Measurements from ENCODE around the gene CYGB. TPM values are rescaled to one million over a fixed set of nuclear protein-coding genes. Genes with fewer than 3 reads are reported as not detected.

CYGB gene
- total RNA-seq, 1 experiment from 2014 or later, result not detected

- Histone ChIP-seq H3K27ac (ENCODE audit: low read length) (no peak overlapping the region), H3K36me3 (ENCODE audit: insufficient read depth, low read length) (no peaks in the 10 kb centered on the region), H3K79me2 (ENCODE audit: low read length) (no peaks in the 10 kb centered on the region; the same call in 1 of the 2 replicates), H2AFZ (ENCODE audit: low read length) (no peak overlapping the region), H3K9me3 (ENCODE audit: low read length) (no peaks in the 10 kb centered on the region), H3K9ac (ENCODE audit: low read length) (no peak overlapping the region), H3K27me3 (ENCODE audit: low read length) (no peaks in the 10 kb centered on the region), H3K4me1 (ENCODE audit: low read length) (peaks cover 4% of the 10 kb centered on the region), H3K9me2 (replicated peaks; ENCODE audit: insufficient read depth, low read length) (no peaks in the 10 kb centered on the region), H4K20me1 (ENCODE audit: insufficient read depth, low read depth, low read length) (no peaks in the 10 kb centered on the region), H3K4me2 (ENCODE audit: low read depth, low read length, poor library complexity, severe bottlenecking) (no peak overlapping the region), H3K4me3 (ENCODE audit: low read length) (no peak overlapping the region)
- no peak for DNase-seq
These were observed 14.2 kb upstream of the CYGB start for GRCh38 chr17:76551685-76552084.

GRCh38 chr17:76550712-76551615 is 13.5 kb upstream of the CYGB start:
- DNase-seq, result no peak
- Histone ChIP-seq H3K9ac (ENCODE audit: low read length) (no peak overlapping the region), H3K79me2 (ENCODE audit: low read length) (no peaks in the 10 kb centered on the region), H3K27me3 (ENCODE audit: low read length) (no peaks in the 10 kb centered on the region), H3K4me3 (ENCODE audit: low read length) (no peak overlapping the region), H2AFZ (ENCODE audit: low read length) (no peak overlapping the region), H4K20me1 (ENCODE audit: insufficient read depth, low read depth, low read length) (no peaks in the 10 kb centered on the region), H3K4me2 (ENCODE audit: low read depth, low read length, poor library complexity, severe bottlenecking) (no peak overlapping the region), H3K27ac (ENCODE audit: low read length) (no peak overlapping the region), H3K9me2 (replicated peaks; ENCODE audit: insufficient read depth, low read length) (no peaks in the 10 kb centered on the region), H3K4me1 (ENCODE audit: low read length) (no peaks in the 10 kb centered on the region), H3K36me3 (ENCODE audit: insufficient read depth, low read length) (no peaks in the 10 kb centered on the region), H3K9me3 (ENCODE audit: low read length) (no peaks in the 10 kb centered on the region)

- H3K4me1 ChIP-seq (ENCODE audit: low read length), result no peaks in the 10 kb centered on the region
These were observed 12.0 kb upstream of the CYGB start for GRCh38 chr17:76549539-76549938.

GRCh38 chr17:76549215-76549518 is 11.7 kb upstream of the CYGB start:
- Histone ChIP-seq H3K9me3 (ENCODE audit: low read length) (no peaks in the 10 kb centered on the region), H2AFZ (ENCODE audit: low read length) (no peak overlapping the region), H3K4me2 (ENCODE audit: low read depth, low read length, poor library complexity, severe bottlenecking) (no peak overlapping the region), H3K79me2 (ENCODE audit: low read length) (no peaks in the 10 kb centered on the region), H3K27me3 (ENCODE audit: low read length) (no peaks in the 10 kb centered on the region), H3K27ac (ENCODE audit: low read length) (no peak overlapping the region), H3K4me3 (ENCODE audit: low read length) (no peak overlapping the region), H3K9me2 (replicated peaks; ENCODE audit: insufficient read depth, low read length) (no peaks in the 10 kb centered on the region), H3K36me3 (ENCODE audit: insufficient read depth, low read length) (no peaks in the 10 kb centered on the region), H3K9ac (ENCODE audit: low read length) (no peak overlapping the region), H3K4me1 (ENCODE audit: low read length) (no peaks in the 10 kb centered on the region), H4K20me1 (ENCODE audit: insufficient read depth, low read depth, low read length) (no peaks in the 10 kb centered on the region)
- no peak for DNase-seq

More at GRCh38 chr17:76549539-76549938, 12.0 kb upstream of the CYGB start:
- H3K27ac ChIP-seq (ENCODE audit: low read length), result no peak overlapping the region
- H3K4me2 ChIP-seq (ENCODE audit: low read depth, low read length, poor library complexity, severe bottlenecking), result no peak overlapping the region
- no peak overlapping the region for H3K4me3 ChIP-seq (ENCODE audit: low read length)
- H4K20me1 ChIP-seq (ENCODE audit: insufficient read depth, low read depth, low read length), result no peaks in the 10 kb centered on the region
- H3K36me3 ChIP-seq (ENCODE audit: insufficient read depth, low read length), result no peaks in the 10 kb centered on the region
- no peak for DNase-seq
- no peaks in the 10 kb centered on the region for H3K9me3 ChIP-seq (ENCODE audit: low read length)
- H3K9ac ChIP-seq (ENCODE audit: low read length), result no peak overlapping the region
- H3K79me2 ChIP-seq (ENCODE audit: low read length), result no peaks in the 10 kb centered on the region
- no peak overlapping the region for H2AFZ ChIP-seq (ENCODE audit: low read length)
- H3K27me3 ChIP-seq (ENCODE audit: low read length), result no peaks in the 10 kb centered on the region
- no peaks in the 10 kb centered on the region for H3K9me2 ChIP-seq (replicated peaks; ENCODE audit: insufficient read depth, low read length)

GRCh38 chr17:76548378-76549214 is 11.1 kb upstream of the CYGB start:
- Histone ChIP-seq H4K20me1 (ENCODE audit: insufficient read depth, low read depth, low read length) (no peaks in the 10 kb centered on the region), H3K9ac (ENCODE audit: low read length) (no peak overlapping the region), H3K9me2 (replicated peaks; ENCODE audit: insufficient read depth, low read length) (no peaks in the 10 kb centered on the region), H3K27ac (ENCODE audit: low read length) (no peak overlapping the region), H3K79me2 (ENCODE audit: low read length) (no peaks in the 10 kb centered on the region), H3K4me1 (ENCODE audit: low read length) (no peaks in the 10 kb centered on the region), H2AFZ (ENCODE audit: low read length) (no peak overlapping the region), H3K4me2 (ENCODE audit: low read depth, low read length, poor library complexity, severe bottlenecking) (no peak overlapping the region), H3K9me3 (ENCODE audit: low read length) (no peaks in the 10 kb centered on the region), H3K27me3 (ENCODE audit: low read length) (no peaks in the 10 kb centered on the region), H3K4me3 (ENCODE audit: low read length) (no peak overlapping the region), H3K36me3 (ENCODE audit: insufficient read depth, low read length) (no peaks in the 10 kb centered on the region)
- no peak for DNase-seq

- DNase-seq, result no peak
- Histone ChIP-seq H3K4me2 (ENCODE audit: low read depth, low read length, poor library complexity, severe bottlenecking) (no peak overlapping the region), H3K27me3 (ENCODE audit: low read length) (no peaks in the 10 kb centered on the region), H3K36me3 (ENCODE audit: insufficient read depth, low read length) (no peaks in the 10 kb centered on the region), H3K9me2 (replicated peaks; ENCODE audit: insufficient read depth, low read length) (no peaks in the 10 kb centered on the region), H3K9me3 (ENCODE audit: low read length) (no peaks in the 10 kb centered on the region), H3K79me2 (ENCODE audit: low read length) (no peaks in the 10 kb centered on the region), H3K9ac (ENCODE audit: low read length) (no peak overlapping the region), H2AFZ (ENCODE audit: low read length) (no peak overlapping the region), H3K27ac (ENCODE audit: low read length) (no peak overlapping the region), H3K4me1 (ENCODE audit: low read length) (no peaks in the 10 kb centered on the region), H3K4me3 (ENCODE audit: low read length) (no peak overlapping the region), H4K20me1 (ENCODE audit: insufficient read depth, low read depth, low read length) (no peaks in the 10 kb centered on the region)
These were observed 10.2 kb upstream of the CYGB start for GRCh38 chr17:76547642-76548202.

- H3K79me2 ChIP-seq (ENCODE audit: low read length), result no peaks in the 10 kb centered on the region
- no peaks in the 10 kb centered on the region for H3K9me2 ChIP-seq (replicated peaks; ENCODE audit: insufficient read depth, low read length)
- no peaks in the 10 kb centered on the region for H4K20me1 ChIP-seq (ENCODE audit: insufficient read depth, low read depth, low read length)
- no peaks in the 10 kb centered on the region for H3K27me3 ChIP-seq (ENCODE audit: low read length)
- H2AFZ ChIP-seq (ENCODE audit: low read length), result no peak overlapping the region
- H3K9ac ChIP-seq (ENCODE audit: low read length), result no peak overlapping the region
- no peaks in the 10 kb centered on the region for H3K4me1 ChIP-seq (ENCODE audit: low read length)
- H3K9me3 ChIP-seq (ENCODE audit: low read length), result no peaks in the 10 kb centered on the region
- DNase-seq, result peak; percentile 91
- no peaks in the 10 kb centered on the region for H3K36me3 ChIP-seq (ENCODE audit: insufficient read depth, low read length)
- no peak overlapping the region for H3K4me2 ChIP-seq (ENCODE audit: low read depth, low read length, poor library complexity, severe bottlenecking)
- H3K27ac ChIP-seq (ENCODE audit: low read length), result no peak overlapping the region
- H3K4me3 ChIP-seq (ENCODE audit: low read length), result no peak overlapping the region
These were observed 9.7 kb upstream of the CYGB start for GRCh38 chr17:76547183-76547641.

- Histone ChIP-seq H3K4me2 (ENCODE audit: low read depth, low read length, poor library complexity, severe bottlenecking) (no peak overlapping the region), H4K20me1 (ENCODE audit: insufficient read depth, low read depth, low read length) (no peaks in the 10 kb centered on the region), H3K9ac (ENCODE audit: low read length) (no peak overlapping the region), H2AFZ (ENCODE audit: low read length) (no peak overlapping the region), H3K27ac (ENCODE audit: low read length) (no peak overlapping the region), H3K9me3 (ENCODE audit: low read length) (no peaks in the 10 kb centered on the region), H3K9me2 (replicated peaks; ENCODE audit: insufficient read depth, low read length) (no peaks in the 10 kb centered on the region), H3K4me1 (ENCODE audit: low read length) (no peaks in the 10 kb centered on the region), H3K79me2 (ENCODE audit: low read length) (no peaks in the 10 kb centered on the region), H3K4me3 (ENCODE audit: low read length) (no peak overlapping the region), H3K27me3 (ENCODE audit: low read length) (no peaks in the 10 kb centered on the region), H3K36me3 (ENCODE audit: insufficient read depth, low read length) (no peaks in the 10 kb centered on the region)
- DNase-seq, result no peak
These were observed 9.2 kb upstream of the CYGB start for GRCh38 chr17:76546556-76547182.

Data from Karpas-422 (cell line).